Thoracic aorta (tissue), 2 donors: ENCODE results near the gene PGRMC1. TPM values are rescaled to one million over a fixed set of nuclear protein-coding genes. Genes with fewer than 3 reads are reported as not detected.

ENCODE experiments used
- ATAC-seq: fragments of 150-250 bp; one replicate; pipeline ENCODE4 v1.8.0; 2017; ENCODE audit warnings: low read depth; ENCODE audit not compliant: insufficient number of reproducible peaks, low FRiP score
- DNase-seq: peaks from one replicate; pipeline ENCODE4 v3.0.0-alpha.2; 2020; ENCODE audit warnings: low spot score
- H3K27ac ChIP-seq, 2 donors: fragments of 200-600 bp; sonication (generic); 1 replicate in 1 of 2; 2 replicates in 1 of 2; pipeline ENCODE4 v1.5.1; 2016; ENCODE audit warnings: mild to moderate bottlenecking in 2 of 2, moderate library complexity in 2 of 2
- H3K27me3 ChIP-seq: fragments of 200-600 bp; sonication (generic); replicated peaks from 2 replicates; pipeline ENCODE4 v1.6.0; 2016; ENCODE audit warnings: mild to moderate bottlenecking; ENCODE audit not compliant: insufficient read depth
- H3K36me3 ChIP-seq: fragments of 200-600 bp; sonication (generic); one replicate; pipeline ENCODE4 v1.5.1; 2016
- H3K4me1 ChIP-seq, 2 donors: fragments of 200-600 bp; sonication (generic); 1 replicate in 1 of 2; 2 replicates in 1 of 2; pipeline versions ENCODE4 v1.5.1 to v1.6.0; 2016; ENCODE audit warnings: low read depth in 2 of 2, mild to moderate bottlenecking in 1 of 2; ENCODE audit not compliant: control insufficient read depth in 1 of 2
- H3K4me3 ChIP-seq: fragments of 200-600 bp; sonication (generic); 2 replicates; pipeline ENCODE4 v1.5.1; 2016; ENCODE audit warnings: mild to moderate bottlenecking
- H3K9me3 ChIP-seq: fragments of 200-600 bp; sonication (generic); 2 replicates; pipeline ENCODE4 v1.5.1; 2016
- total RNA-seq, 2 donors: library from RNA; depleted of rRNA; stranded (reverse); fragments of >200 nt; gene quantifications; one replicate each; pipeline versions ENCODE4 v1.1.0 to v1.2.3, GENCODE V29; 2016
- TF ChIP-seq, protein P1 (sequence below): fragments of 200-600 bp; sonication (generic); IDR thresholded peaks from one replicate; pipeline ENCODE4 v1.5.1; 2019; ENCODE audit warnings: antibody characterized with exemption

The PGRMC1 gene
- total RNA-seq, 2 donors from 2014 or later, result 105 to 135 TPM

DNA sequence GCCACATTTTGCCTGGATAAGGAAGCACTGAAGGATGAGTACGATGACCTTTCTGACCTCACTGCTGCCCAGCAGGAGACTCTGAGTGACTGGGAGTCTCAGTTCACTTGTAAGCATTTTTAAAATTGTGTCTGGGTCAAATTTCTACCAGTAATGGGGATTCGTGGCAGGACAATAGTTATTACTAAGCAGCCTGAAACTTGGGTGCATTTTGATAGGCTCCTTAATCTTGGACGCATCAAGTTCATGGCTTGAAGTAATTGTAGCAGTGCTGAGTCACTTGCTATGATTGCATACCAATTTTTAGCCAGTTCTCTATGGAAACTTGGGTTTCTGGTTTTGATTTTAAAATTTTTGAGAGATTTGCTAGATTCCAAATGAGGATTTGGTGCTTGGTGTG is 4.3 kb downstream of the PGRMC1 start:
- Histone ChIP-seq H3K27ac (peak overlapping the region in 1 of 2 donors; percentile 31), H3K4me1 (peaks cover 0 to 18% of the 10 kb centered on the region in 2 donors)
- ATAC-seq, result no peak

DNA sequence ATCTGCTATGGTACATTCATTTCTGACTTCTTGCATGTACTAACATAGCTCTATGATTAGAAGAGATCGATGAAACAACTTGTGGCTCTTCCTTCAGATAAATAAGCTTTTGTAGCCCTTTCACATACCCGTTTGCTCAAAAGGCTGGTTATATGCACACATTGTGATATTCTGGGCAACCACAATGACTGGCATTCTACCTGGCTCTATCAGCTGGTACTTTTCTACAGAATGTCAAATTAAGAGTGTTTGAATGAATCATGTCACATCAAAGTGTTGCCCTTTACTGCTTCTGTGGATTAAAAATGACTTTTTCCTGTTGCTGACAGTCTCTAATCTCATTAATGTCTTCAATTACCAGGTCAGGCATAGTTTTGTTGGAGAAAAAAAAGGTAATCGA is 11.6 kb downstream of the PGRMC1 start:
- H3K4me1 ChIP-seq, result no peaks in the 10 kb centered on the region
- no peaks in the 10 kb centered on the region for H3K36me3 ChIP-seq
- no peak overlapping the region for H3K27ac ChIP-seq
- H3K4me3 ChIP-seq, result no peak overlapping the region
- no peaks in the 10 kb centered on the region for H3K27me3 ChIP-seq
- TF ChIP-seq, protein P1, sequence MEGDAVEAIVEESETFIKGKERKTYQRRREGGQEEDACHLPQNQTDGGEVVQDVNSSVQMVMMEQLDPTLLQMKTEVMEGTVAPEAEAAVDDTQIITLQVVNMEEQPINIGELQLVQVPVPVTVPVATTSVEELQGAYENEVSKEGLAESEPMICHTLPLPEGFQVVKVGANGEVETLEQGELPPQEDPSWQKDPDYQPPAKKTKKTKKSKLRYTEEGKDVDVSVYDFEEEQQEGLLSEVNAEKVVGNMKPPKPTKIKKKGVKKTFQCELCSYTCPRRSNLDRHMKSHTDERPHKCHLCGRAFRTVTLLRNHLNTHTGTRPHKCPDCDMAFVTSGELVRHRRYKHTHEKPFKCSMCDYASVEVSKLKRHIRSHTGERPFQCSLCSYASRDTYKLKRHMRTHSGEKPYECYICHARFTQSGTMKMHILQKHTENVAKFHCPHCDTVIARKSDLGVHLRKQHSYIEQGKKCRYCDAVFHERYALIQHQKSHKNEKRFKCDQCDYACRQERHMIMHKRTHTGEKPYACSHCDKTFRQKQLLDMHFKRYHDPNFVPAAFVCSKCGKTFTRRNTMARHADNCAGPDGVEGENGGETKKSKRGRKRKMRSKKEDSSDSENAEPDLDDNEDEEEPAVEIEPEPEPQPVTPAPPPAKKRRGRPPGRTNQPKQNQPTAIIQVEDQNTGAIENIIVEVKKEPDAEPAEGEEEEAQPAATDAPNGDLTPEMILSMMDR, result no peak
- no peaks in the 10 kb centered on the region for H3K9me3 ChIP-seq
- ATAC-seq (no peak), DNase-seq (no peak)

More for the DNA sequence above, 4.3 kb downstream of the PGRMC1 start:
- Histone ChIP-seq H3K27me3 (no peaks in the 10 kb centered on the region), H3K9me3 (no peaks in the 10 kb centered on the region), H3K4me3 (no peak overlapping the region), H3K36me3 (no peaks in the 10 kb centered on the region)
- TF ChIP-seq, protein P1, result no peak
- no peak for DNase-seq

DNA sequence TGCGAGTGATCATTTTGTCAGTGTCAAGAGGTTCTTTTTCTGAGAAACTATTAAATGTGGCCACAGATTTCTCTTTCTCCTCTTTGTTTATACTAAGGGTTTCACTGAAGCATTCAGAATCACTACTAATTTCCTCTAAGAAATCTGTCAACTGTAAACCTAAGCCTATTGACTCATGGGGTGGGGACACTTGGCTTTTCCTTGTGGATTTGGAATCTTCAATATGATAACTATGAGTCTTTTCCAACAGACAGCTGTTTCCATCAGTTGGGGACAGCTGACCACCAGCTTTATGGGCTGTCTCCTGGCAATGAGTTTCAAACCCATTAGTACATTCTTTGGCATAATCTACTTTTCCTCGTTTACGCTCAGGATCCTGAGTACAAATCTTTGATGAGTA is 13.8 kb downstream of the PGRMC1 start:
- H3K27ac ChIP-seq, result no peak overlapping the region
- DNase-seq (no peak), ATAC-seq (no peak)
- H3K4me3 ChIP-seq, result no peak overlapping the region
- no peaks in the 10 kb centered on the region for H3K9me3 ChIP-seq
- no peaks in the 10 kb centered on the region for H3K36me3 ChIP-seq
- H3K4me1 ChIP-seq, result no peaks in the 10 kb centered on the region
- no peaks in the 10 kb centered on the region for H3K27me3 ChIP-seq
- TF ChIP-seq, protein P1, result no peak

DNA sequence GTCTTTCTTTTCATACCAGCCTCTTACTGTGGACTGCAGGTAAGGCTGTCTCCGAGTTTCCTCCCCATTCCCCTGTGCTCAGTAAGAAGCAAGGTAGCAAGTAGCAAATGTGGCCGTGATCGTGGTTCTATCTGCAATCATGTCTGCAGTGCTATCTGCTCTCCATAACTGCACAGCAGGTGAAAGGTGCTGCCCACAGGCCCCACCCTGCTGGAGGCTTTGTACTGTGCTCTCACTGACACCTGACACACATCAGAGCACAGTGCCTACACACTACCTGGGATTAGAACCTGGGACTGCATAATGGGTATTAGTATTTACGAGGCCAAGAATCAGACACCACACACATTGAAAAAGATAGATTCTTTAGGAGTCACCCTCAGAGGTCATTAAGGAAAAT is 15.3 kb downstream of the PGRMC1 start:
- TF ChIP-seq, protein P1, result no peak
- no peak overlapping the region for H3K27ac ChIP-seq
- no peaks in the 10 kb centered on the region for H3K36me3 ChIP-seq
- H3K9me3 ChIP-seq, result no peaks in the 10 kb centered on the region
- DNase-seq (no peak), ATAC-seq (no peak)
- no peaks in the 10 kb centered on the region for H3K4me1 ChIP-seq
- H3K27me3 ChIP-seq, result no peaks in the 10 kb centered on the region
- no peak overlapping the region for H3K4me3 ChIP-seq

DNA sequence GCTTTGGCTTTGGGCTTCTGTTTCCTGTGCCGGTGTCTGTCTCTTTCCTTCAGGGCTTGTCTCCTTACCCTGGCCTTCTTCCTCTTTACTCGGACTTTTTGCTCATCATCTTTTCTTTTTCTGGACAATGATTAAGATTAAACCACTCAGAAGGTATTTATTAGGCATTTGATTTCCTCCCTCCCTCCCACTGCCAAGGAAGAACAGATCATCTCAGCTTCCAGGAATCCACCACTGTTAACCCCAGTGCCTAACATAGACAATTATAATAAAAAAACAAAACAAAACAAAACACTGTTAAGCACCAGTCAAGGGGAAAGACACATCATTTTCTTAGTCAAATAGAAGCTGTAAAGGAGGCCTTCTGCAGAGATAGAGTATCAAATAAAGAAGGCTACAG is 16.6 kb downstream of the PGRMC1 start:
- TF ChIP-seq, protein P1, result no peak
- Histone ChIP-seq H3K4me1 (no peaks in the 10 kb centered on the region), H3K27ac (no peak overlapping the region), H3K27me3 (no peaks in the 10 kb centered on the region), H3K4me3 (no peak overlapping the region), H3K9me3 (no peaks in the 10 kb centered on the region), H3K36me3 (no peaks in the 10 kb centered on the region)
- ATAC-seq (no peak), DNase-seq (no peak)
